ENCODE data around the gene THSD8. TPM values are rescaled to one million over a fixed set of nuclear protein-coding genes. Genes with fewer than 3 reads are reported as not detected.
A peak's percentile ranks its signal among the peaks of the same experiment; 100 is the strongest.

Gene THSD8
- total and polyA plus RNA-seq, 4 donors: 0.22 to 0.35 (median 0.33) TPM; not detected in 1

DNA sequence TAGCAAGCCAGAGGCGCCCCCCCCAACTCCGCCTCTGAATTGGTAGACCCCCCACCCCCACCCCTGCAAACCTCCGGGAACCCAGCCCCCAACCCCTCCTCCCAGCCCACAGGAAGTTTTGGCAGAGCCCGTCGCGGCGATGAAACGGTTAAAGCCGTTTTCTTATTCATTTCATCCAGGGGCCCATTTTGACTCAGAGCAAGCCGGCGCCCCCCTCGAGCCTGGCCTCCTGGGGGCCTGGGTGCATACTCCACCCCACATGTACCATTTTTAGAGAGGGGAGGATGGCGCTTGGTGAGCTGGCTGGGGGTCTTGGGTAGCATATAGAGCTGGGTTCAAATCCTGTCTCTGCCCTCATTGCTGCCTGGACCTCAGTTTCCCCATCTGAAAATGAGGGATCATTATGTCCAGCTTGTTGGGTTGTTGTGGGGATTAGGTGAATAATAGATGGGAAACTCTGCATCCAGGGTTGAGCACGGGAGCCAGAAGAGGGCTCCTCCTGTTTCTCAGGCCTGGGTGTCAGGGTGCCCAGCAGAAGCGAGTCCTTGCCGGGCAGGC lies 18.5 kb upstream of the THSD8 start:
- Histone ChIP-seq H3K9ac (ENCODE audit: low read depth in 1 of 2, low read length in 2 of 2) (no peak overlapping the region), H3K4me1 (ENCODE audit: control insufficient read depth in 4 of 4, insufficient read depth in 4 of 4, low read length in 3 of 4) (peaks cover 17 to 43% (median 22%) of the 10 kb centered on the region in 4 donors), H3K9me3 (ENCODE audit: control insufficient read depth in 4 of 4, low read length in 3 of 4) (no peaks in the 10 kb centered on the region), H3K36me3 (ENCODE audit: control insufficient read depth in 4 of 4, insufficient read depth in 3 of 4, low read depth in 1 of 4, low read length in 3 of 4) (no peaks in the 10 kb centered on the region), H3K27me3 (ENCODE audit: control insufficient read depth in 4 of 4, insufficient read depth in 4 of 4, low read length in 3 of 4) (no peaks in the 10 kb centered on the region), H3K27ac (ENCODE audit: low read depth in 1 of 2, low read length in 2 of 2) (peak overlapping the region; percentile 67 to 86), H3K4me3 (ENCODE audit: low read depth in 1 of 3, low read length in 3 of 3) (peak overlapping the region in 1 of 3 donors; percentile 41)
- DNase-seq (ENCODE audit: low spot score): no peak
- TF ChIP-seq FOXA1 (IDR thresholded peaks at IDR 0.05): no peak
- no peak for TF ChIP-seq NR2F2 (IDR thresholded peaks at IDR 0.05)
- TF ChIP-seq RXRA (IDR thresholded peaks at IDR 0.05): no peak
- TF ChIP-seq SP1 (IDR thresholded peaks at IDR 0.05): no peak
- TF ChIP-seq, protein P1, sequence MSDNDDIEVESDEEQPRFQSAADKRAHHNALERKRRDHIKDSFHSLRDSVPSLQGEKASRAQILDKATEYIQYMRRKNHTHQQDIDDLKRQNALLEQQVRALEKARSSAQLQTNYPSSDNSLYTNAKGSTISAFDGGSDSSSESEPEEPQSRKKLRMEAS (IDR thresholded peaks at IDR 0.05): no peak
- TF ChIP-seq, protein P2, sequence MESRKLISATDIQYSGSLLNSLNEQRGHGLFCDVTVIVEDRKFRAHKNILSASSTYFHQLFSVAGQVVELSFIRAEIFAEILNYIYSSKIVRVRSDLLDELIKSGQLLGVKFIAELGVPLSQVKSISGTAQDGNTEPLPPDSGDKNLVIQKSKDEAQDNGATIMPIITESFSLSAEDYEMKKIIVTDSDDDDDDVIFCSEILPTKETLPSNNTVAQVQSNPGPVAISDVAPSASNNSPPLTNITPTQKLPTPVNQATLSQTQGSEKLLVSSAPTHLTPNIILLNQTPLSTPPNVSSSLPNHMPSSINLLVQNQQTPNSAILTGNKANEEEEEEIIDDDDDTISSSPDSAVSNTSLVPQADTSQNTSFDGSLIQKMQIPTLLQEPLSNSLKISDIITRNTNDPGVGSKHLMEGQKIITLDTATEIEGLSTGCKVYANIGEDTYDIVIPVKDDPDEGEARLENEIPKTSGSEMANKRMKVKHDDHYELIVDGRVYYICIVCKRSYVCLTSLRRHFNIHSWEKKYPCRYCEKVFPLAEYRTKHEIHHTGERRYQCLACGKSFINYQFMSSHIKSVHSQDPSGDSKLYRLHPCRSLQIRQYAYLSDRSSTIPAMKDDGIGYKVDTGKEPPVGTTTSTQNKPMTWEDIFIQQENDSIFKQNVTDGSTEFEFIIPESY (IDR thresholded peaks at IDR 0.05): no peak
- TF ChIP-seq, protein P3, sequence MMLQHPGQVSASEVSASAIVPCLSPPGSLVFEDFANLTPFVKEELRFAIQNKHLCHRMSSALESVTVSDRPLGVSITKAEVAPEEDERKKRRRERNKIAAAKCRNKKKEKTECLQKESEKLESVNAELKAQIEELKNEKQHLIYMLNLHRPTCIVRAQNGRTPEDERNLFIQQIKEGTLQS (IDR thresholded peaks at IDR 0.05): no peak
- no peak for TF ChIP-seq EGR1 (IDR thresholded peaks at IDR 0.05; ENCODE audit: low read depth in 2 of 2)
- no peak for TF ChIP-seq YY1 (IDR thresholded peaks at IDR 0.05)
- TF ChIP-seq JUND (IDR thresholded peaks at IDR 0.05): no peak
- no peak for TF ChIP-seq GABPA (IDR thresholded peaks at IDR 0.05 in 1 of 2, conservative IDR thresholded peaks at IDR 0.05 in 1 of 2)
- TF ChIP-seq, protein P4, sequence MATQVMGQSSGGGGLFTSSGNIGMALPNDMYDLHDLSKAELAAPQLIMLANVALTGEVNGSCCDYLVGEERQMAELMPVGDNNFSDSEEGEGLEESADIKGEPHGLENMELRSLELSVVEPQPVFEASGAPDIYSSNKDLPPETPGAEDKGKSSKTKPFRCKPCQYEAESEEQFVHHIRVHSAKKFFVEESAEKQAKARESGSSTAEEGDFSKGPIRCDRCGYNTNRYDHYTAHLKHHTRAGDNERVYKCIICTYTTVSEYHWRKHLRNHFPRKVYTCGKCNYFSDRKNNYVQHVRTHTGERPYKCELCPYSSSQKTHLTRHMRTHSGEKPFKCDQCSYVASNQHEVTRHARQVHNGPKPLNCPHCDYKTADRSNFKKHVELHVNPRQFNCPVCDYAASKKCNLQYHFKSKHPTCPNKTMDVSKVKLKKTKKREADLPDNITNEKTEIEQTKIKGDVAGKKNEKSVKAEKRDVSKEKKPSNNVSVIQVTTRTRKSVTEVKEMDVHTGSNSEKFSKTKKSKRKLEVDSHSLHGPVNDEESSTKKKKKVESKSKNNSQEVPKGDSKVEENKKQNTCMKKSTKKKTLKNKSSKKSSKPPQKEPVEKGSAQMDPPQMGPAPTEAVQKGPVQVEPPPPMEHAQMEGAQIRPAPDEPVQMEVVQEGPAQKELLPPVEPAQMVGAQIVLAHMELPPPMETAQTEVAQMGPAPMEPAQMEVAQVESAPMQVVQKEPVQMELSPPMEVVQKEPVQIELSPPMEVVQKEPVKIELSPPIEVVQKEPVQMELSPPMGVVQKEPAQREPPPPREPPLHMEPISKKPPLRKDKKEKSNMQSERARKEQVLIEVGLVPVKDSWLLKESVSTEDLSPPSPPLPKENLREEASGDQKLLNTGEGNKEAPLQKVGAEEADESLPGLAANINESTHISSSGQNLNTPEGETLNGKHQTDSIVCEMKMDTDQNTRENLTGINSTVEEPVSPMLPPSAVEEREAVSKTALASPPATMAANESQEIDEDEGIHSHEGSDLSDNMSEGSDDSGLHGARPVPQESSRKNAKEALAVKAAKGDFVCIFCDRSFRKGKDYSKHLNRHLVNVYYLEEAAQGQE (IDR thresholded peaks at IDR 0.05): no peak
- WGBS: 26% methylated on average over 16 of the region's 16 CpGs

DNA sequence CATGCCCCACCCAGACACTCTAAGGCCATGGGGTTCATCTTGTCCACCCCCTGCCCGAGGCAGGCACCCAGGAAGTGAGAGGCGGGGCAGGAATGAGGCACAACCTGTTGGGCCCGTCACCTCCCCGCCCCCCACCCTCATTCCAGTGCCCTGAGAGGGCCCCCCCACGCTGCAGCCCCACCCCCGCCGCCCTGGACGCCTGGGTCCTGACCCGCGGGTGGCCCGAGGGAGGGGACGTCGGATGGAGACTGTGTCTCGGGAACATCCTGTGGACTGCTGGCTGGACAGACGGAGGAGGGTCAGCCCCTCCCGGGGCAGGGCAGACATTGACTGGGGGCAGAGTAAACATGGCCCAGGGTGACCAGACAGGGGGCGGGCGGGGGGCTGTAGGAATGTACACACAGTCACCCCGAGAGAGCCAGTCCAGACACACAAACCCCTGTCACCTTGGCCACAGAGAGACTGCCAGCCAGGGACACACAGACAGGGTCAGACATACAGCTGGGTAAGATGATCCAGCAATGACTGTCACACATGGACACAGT lies 17.9 kb upstream of the THSD8 start:
- peak; percentile 64 for DNase-seq (ENCODE audit: low spot score)
- 16% methylated on average over 19 of the region's 19 CpGs for WGBS
- peaks cover 17 to 43% (median 23%) of the 10 kb centered on the region in 4 donors for H3K4me1 ChIP-seq (ENCODE audit: control insufficient read depth in 4 of 4, insufficient read depth in 4 of 4, low read length in 3 of 4)
- H3K9me3 ChIP-seq (ENCODE audit: control insufficient read depth in 4 of 4, low read length in 3 of 4): no peaks in the 10 kb centered on the region
- H3K9ac ChIP-seq (ENCODE audit: low read depth in 1 of 2, low read length in 2 of 2): no peak overlapping the region
- no peaks in the 10 kb centered on the region for H3K36me3 ChIP-seq (ENCODE audit: control insufficient read depth in 4 of 4, insufficient read depth in 3 of 4, low read depth in 1 of 4, low read length in 3 of 4)
- peak overlapping the region; percentile 67 to 86 for H3K27ac ChIP-seq (ENCODE audit: low read depth in 1 of 2, low read length in 2 of 2)
- H3K4me3 ChIP-seq (ENCODE audit: low read depth in 1 of 3, low read length in 3 of 3): no peak overlapping the region
- TF ChIP-seq, protein P5, sequence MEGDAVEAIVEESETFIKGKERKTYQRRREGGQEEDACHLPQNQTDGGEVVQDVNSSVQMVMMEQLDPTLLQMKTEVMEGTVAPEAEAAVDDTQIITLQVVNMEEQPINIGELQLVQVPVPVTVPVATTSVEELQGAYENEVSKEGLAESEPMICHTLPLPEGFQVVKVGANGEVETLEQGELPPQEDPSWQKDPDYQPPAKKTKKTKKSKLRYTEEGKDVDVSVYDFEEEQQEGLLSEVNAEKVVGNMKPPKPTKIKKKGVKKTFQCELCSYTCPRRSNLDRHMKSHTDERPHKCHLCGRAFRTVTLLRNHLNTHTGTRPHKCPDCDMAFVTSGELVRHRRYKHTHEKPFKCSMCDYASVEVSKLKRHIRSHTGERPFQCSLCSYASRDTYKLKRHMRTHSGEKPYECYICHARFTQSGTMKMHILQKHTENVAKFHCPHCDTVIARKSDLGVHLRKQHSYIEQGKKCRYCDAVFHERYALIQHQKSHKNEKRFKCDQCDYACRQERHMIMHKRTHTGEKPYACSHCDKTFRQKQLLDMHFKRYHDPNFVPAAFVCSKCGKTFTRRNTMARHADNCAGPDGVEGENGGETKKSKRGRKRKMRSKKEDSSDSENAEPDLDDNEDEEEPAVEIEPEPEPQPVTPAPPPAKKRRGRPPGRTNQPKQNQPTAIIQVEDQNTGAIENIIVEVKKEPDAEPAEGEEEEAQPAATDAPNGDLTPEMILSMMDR (IDR thresholded peaks at IDR 0.05; ENCODE audit: low read depth, low read length, missing input control): no peak
- TF ChIP-seq HNF4A (conservative IDR thresholded peaks at IDR 0.05): no peak
- TF ChIP-seq HNF4G (IDR thresholded peaks at IDR 0.05): no peak
- no peak for TF ChIP-seq EGR1 (IDR thresholded peaks at IDR 0.05; ENCODE audit: low read depth in 2 of 2)
- peak; percentile 82 for TF ChIP-seq NR2F2 (IDR thresholded peaks at IDR 0.05)
- peak; percentile 24 to 30 for TF ChIP-seq RXRA (IDR thresholded peaks at IDR 0.05)
- no peaks in the 10 kb centered on the region for H3K27me3 ChIP-seq (ENCODE audit: control insufficient read depth in 4 of 4, insufficient read depth in 4 of 4, low read length in 3 of 4)

Measured in liver (tissue), 9 donors.